ENCODE results near the gene SLC25A21.

The SLC25A21 gene

DNA sequence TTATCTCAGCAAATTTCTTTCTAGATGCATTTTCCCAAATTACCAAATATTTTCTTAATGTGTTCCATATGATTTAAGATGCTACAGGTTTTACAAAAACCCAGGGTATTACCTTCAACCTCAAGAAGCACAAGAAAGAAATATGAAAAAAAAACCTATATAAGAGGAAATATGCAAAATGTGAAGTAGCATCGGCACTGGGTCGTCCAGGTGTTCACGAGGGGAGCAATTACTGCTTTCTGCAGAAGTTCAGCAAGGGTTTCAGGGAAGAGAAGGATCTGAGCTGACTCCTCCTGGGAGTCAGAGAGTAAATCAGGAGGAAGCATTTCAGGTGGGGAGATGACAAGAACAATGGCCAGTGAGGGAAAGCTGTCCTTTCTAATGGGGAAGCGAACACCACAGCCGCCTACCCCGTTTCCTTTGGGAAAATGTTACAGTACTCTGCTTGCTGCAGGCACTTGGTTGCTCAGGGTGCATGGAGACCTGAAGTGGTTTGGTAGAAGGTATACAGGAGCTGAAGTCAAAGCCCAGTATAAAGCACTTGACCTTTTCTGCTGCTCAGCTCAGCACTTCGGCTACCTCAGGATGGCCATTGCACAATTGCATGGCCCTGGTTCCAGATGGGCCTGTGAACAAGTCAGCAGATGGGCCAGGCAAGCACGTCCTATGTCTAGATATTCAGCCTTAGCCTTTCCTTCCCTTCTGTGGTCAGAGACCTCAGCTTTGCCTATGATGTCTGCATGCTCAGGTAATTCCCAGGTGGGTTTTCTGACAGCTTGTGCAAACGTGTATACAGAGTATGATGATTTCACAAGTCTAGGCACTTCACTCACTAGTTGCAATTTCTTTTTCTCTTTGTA lies 355.1 kb downstream of the SLC25A21 start:
- TF ChIP-seq FOXP2 (optimal IDR thresholded peaks at IDR 0.05; ENCODE audit: borderline replicate concordance, extremely low read depth, extremely low read length, insufficient read depth): no peak
- TF ChIP-seq, protein P1, sequence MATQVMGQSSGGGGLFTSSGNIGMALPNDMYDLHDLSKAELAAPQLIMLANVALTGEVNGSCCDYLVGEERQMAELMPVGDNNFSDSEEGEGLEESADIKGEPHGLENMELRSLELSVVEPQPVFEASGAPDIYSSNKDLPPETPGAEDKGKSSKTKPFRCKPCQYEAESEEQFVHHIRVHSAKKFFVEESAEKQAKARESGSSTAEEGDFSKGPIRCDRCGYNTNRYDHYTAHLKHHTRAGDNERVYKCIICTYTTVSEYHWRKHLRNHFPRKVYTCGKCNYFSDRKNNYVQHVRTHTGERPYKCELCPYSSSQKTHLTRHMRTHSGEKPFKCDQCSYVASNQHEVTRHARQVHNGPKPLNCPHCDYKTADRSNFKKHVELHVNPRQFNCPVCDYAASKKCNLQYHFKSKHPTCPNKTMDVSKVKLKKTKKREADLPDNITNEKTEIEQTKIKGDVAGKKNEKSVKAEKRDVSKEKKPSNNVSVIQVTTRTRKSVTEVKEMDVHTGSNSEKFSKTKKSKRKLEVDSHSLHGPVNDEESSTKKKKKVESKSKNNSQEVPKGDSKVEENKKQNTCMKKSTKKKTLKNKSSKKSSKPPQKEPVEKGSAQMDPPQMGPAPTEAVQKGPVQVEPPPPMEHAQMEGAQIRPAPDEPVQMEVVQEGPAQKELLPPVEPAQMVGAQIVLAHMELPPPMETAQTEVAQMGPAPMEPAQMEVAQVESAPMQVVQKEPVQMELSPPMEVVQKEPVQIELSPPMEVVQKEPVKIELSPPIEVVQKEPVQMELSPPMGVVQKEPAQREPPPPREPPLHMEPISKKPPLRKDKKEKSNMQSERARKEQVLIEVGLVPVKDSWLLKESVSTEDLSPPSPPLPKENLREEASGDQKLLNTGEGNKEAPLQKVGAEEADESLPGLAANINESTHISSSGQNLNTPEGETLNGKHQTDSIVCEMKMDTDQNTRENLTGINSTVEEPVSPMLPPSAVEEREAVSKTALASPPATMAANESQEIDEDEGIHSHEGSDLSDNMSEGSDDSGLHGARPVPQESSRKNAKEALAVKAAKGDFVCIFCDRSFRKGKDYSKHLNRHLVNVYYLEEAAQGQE (IDR thresholded peaks at IDR 0.05; ENCODE audit: insufficient read depth in 1 of 2, low read depth in 2 of 2, low read length in 2 of 2): no peak
- TF ChIP-seq TAF1 (IDR thresholded peaks at IDR 0.05; ENCODE audit: borderline replicate concordance, insufficient read depth, low read length): no peak
- TF ChIP-seq SIN3A (IDR thresholded peaks at IDR 0.05; ENCODE audit: borderline replicate concordance, insufficient read depth, low read length): no peak

DNA sequence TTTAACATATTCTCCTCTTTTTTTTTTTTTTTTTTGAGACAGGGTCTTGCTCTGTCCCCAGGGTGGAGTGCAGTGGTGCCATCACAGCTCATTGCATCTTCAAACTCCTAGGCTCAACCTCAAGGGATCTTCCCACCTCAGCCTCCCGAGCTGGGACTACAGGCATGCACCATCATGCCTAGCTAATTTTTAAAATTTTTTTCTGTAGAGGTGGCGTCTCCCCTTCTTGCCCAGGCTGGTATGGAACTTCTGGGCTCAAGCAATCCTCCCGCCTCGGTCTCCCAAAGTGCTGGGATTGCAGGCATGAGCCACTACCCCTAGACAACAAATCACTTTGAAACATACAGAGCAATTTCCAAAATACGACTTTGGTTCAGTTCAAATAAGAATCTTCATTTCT lies 355.9 kb downstream of the SLC25A21 start:
- TF ChIP-seq POLR2AphosphoS5 (IDR thresholded peaks at IDR 0.05; ENCODE audit: low read depth, low read length) (no peak), TAF1 (IDR thresholded peaks at IDR 0.05; ENCODE audit: borderline replicate concordance, insufficient read depth, low read length) (no peak), SIN3A (IDR thresholded peaks at IDR 0.05; ENCODE audit: borderline replicate concordance, insufficient read depth, low read length) (no peak), FOXP2 (optimal IDR thresholded peaks at IDR 0.05; ENCODE audit: borderline replicate concordance, extremely low read depth, extremely low read length, insufficient read depth) (no peak)
- TF ChIP-seq, protein P1 (IDR thresholded peaks at IDR 0.05; ENCODE audit: insufficient read depth in 1 of 2, low read depth in 2 of 2, low read length in 2 of 2): no peak

DNA sequence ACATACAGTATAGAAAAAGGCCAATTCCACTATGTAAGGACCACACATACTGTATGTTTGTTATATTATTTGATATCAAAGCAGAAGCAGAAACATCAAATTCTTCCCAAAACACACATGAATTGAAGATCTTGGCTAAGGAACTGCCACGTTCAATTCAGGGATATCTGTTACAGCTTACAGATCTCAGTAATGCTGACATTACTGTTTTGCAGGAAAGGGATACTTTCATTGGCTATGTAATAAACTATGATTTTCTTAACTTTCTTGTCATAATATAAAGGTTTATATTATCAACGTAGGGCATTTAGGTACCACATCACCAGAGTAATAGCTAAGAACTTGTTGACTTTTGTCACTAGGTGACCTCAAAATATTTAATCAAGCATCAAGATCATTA lies 362.2 kb downstream of the SLC25A21 start:
- TF ChIP-seq, protein P1 (IDR thresholded peaks at IDR 0.05; ENCODE audit: insufficient read depth in 1 of 2, low read depth in 2 of 2, low read length in 2 of 2): no peak
- TF ChIP-seq SIN3A (IDR thresholded peaks at IDR 0.05; ENCODE audit: borderline replicate concordance, insufficient read depth, low read length) (no peak), FOXP2 (optimal IDR thresholded peaks at IDR 0.05; ENCODE audit: borderline replicate concordance, extremely low read depth, extremely low read length, insufficient read depth) (no peak), POLR2AphosphoS5 (IDR thresholded peaks at IDR 0.05; ENCODE audit: low read depth, low read length) (no peak), TAF1 (IDR thresholded peaks at IDR 0.05; ENCODE audit: borderline replicate concordance, insufficient read depth, low read length) (no peak)

DNA sequence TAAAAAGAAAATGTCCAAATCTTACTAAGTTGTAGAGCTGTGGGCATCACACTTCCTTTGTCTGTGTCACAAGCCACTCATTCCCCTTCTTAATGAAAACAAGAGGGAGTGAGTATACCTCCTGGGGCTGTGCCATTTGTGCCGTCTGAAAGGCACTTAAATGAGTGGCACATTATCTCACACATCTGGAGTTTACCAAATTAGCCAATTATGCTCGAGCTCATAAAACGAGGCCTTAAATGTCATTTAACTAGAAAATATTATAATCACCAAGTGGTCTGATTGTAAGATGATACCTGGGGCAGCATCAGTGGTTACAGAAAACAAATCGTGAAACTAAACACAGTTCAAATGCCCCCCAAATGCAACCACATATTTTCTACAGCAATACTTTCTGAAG lies 364.7 kb downstream of the SLC25A21 start:
- TF ChIP-seq FOXP2 (optimal IDR thresholded peaks at IDR 0.05; ENCODE audit: borderline replicate concordance, extremely low read depth, extremely low read length, insufficient read depth): no peak
- TF ChIP-seq SIN3A (IDR thresholded peaks at IDR 0.05; ENCODE audit: borderline replicate concordance, insufficient read depth, low read length): no peak
- no peak for TF ChIP-seq POLR2AphosphoS5 (IDR thresholded peaks at IDR 0.05; ENCODE audit: low read depth, low read length)
- TF ChIP-seq, protein P1 (IDR thresholded peaks at IDR 0.05; ENCODE audit: insufficient read depth in 1 of 2, low read depth in 2 of 2, low read length in 2 of 2): no peak
- TF ChIP-seq TAF1 (IDR thresholded peaks at IDR 0.05; ENCODE audit: borderline replicate concordance, insufficient read depth, low read length): no peak
